Right cardiac atrium (tissue), 5 donors: ENCODE measurements around the gene RILP. TPM values are rescaled to one million over a fixed set of nuclear protein-coding genes. Genes with fewer than 3 reads are reported as not detected.
"Not testable (repeated sequence)": the region's sequence is repeated elsewhere in the genome, so short reads cannot be mapped to it uniquely, and the experiment has no call there.

ENCODE experiments used
- ATAC-seq, 2 donors: fragments of 200-7000 bp; cut with Tn5 transposase; one replicate each; pipeline versions ENCODE4 v1.8.0 to v1.9.1; 2020; ENCODE audit warnings: moderate library complexity in 2 of 2, mild to moderate bottlenecking in 1 of 2
- DNase-seq, 3 donors: peaks; one replicate each; pipeline ENCODE4 v3.0.0-alpha.2; 2020
- H3K27ac ChIP-seq: one replicate; pipeline ENCODE4 v1.5.1; 2013; ENCODE audit warnings: mild to moderate bottlenecking, low read length, control low read depth, moderate library complexity
- H3K27me3 ChIP-seq: one replicate; pipeline ENCODE4 v1.6.1; 2013; ENCODE audit not compliant: control insufficient read depth, insufficient read depth
- H3K4me1 ChIP-seq: one replicate; pipeline ENCODE4 v1.6.1; 2013; ENCODE audit warnings: low read length; ENCODE audit not compliant: control insufficient read depth, insufficient read depth
- H3K4me3 ChIP-seq: one replicate; pipeline ENCODE4 v1.5.1; 2013; ENCODE audit warnings: low read length, control low read depth
- H3K9me3 ChIP-seq: one replicate; pipeline ENCODE4 v1.6.1; 2013; ENCODE audit warnings: low read length; ENCODE audit not compliant: control insufficient read depth
- WGBS: extraction: QIAGEN DNeasy Blood & Tissue Kit; methylation state at CpG from one replicate; pipeline ENCODE4 v1.1.7; 2013; 5-methylcytosine and 5-hydroxymethylcytosine counted together
- intact Hi-C, 4 donors: fragments of 100-400 bp; cut with DNase I; formaldehyde crosslinking; loops; one replicate each; pipeline versions ENCODE4 v1.11.0 to v1.14.0; 2022 to 2023
- long read RNA-seq, 4 donors: library from polyadenylated mRNA; unstranded; transcript quantifications; one replicate each; pipeline ENCODE4 v2.0.0, GENCODE V29; 2020 to 2021
- polyA plus RNA-seq: library from polyadenylated mRNA; stranded (reverse); fragments of 200-250 nt; gene quantifications from one replicate; pipeline ENCODE4 v1.2.3, GENCODE V29; 2013
- total RNA-seq, 4 donors: library from RNA; stranded (reverse); fragmentation: NEBNext Ultra II Directional; extraction: Animal tissue kit (Norgen Biotek cat#: 25700); gene quantifications; one replicate each; pipeline ENCODE4 v1.2.1, GENCODE V29; 2021
- donor health status: healthy with polysubstance abuse.
- donor health status: DM: no; HTN: yes; CAD: no.
- donor health status: DM: no; HTN: no; CAD: no.
- donor health status: DM: no; HTN: yes; CAD: no; lungs with severe emphysema.
- donor health status: DM: yes; HTN: yes; CAD: no.

The RILP gene
- 10 to 100 TPM; 31.0 to 54.4 (median 48.1) TPM for total RNA-seq
- polyA plus RNA-seq, result 75.1 TPM
- long read RNA-seq, donor 1, transcript RILP-201 (8 exons, 1,771 nt), result major isoform, 94 of 175 reads
- long read RNA-seq, donor 1, partial matches to known transcripts, result 28 of 175 reads
- long read RNA-seq, donor 1, other reads (novel, unspliced or antisense), result 49 of 175 reads
- long read RNA-seq, donor 2, transcript RILP-201 (8 exons, 1,771 nt), result major isoform, 44 of 70 reads
- long read RNA-seq, donor 2, partial matches to known transcripts, result 8 of 70 reads
- long read RNA-seq, donor 2, other reads (novel, unspliced or antisense), result 15 of 70 reads
- long read RNA-seq, donor 3, partial matches to known transcripts, result 3 of 6 reads
- long read RNA-seq, donor 3, other reads (novel, unspliced or antisense), result 1 of 6 reads
- long read RNA-seq, donor 4, transcript RILP-201 (8 exons, 1,771 nt), result major isoform, 33 of 66 reads
- long read RNA-seq, donor 4, partial matches to known transcripts, result 10 of 66 reads
- long read RNA-seq, donor 4, other reads (novel, unspliced or antisense), result 17 of 66 reads

- H3K9me3 ChIP-seq, result no peaks in the 10 kb centered on the region
- DNase-seq, result peak; percentile 89 to 92 (median 92)
- peaks cover 5% of the 10 kb centered on the region for H3K4me1 ChIP-seq
- peak; percentile 73 to 80 for ATAC-seq
- peak within 1 kb of the TSS; percentile 94 for H3K27ac ChIP-seq
- intact Hi-C loops, result loop anchor here in 2 of 4 donors (5.0 to 10.0 kb wide), 2 partner anchors 73 to 135 kb away; no protein-coding TSS in a partner anchor
- 12% methylated on average over 23 of the region's 23 CpGs for WGBS
- H3K27me3 ChIP-seq, result no peaks in the 10 kb centered on the region
- H3K4me3 ChIP-seq, result peak within 1 kb of the TSS; percentile 76
These were observed at the start of gene RILP for GRCh38 chr17:1649844-1650501. TSS of gene RILP (minus strand) at chr17:1649866. CDS start at chr17:1649804, 62 bp downstream.

- Histone ChIP-seq H3K27ac (no peak overlapping the region), H3K9me3 (no peaks in the 10 kb centered on the region), H3K4me1 (no peaks in the 10 kb centered on the region), H3K27me3 (no peaks in the 10 kb centered on the region), H3K4me3 (no peak overlapping the region)
- ATAC-seq (peak in 1 of 2 donors; percentile 43), DNase-seq (peak in 1 of 3 donors; percentile 27)
- 54% methylated on average over 5 of the region's 5 CpGs for WGBS
- intact Hi-C loops, result no loop called here
These were observed 48.0 kb upstream of the RILP start for GRCh38 chr17:1697681-1698080.

- H3K4me3 ChIP-seq, result no peak overlapping the region
- no peaks in the 10 kb centered on the region for H3K27me3 ChIP-seq
- H3K9me3 ChIP-seq, result no peaks in the 10 kb centered on the region
- intact Hi-C loops, result no loop called here
- ATAC-seq (no peak), DNase-seq (no peak)
- WGBS, result 85% methylated on average over 8 of the region's 8 CpGs
- H3K27ac ChIP-seq, result no peak overlapping the region
- H3K4me1 ChIP-seq, result no peaks in the 10 kb centered on the region
These were observed 45.7 kb upstream of the RILP start for GRCh38 chr17:1695365-1695764.

GRCh38 chr17:1693339-1693738 is 43.7 kb upstream of the RILP start:
- H3K27me3 ChIP-seq, result no peaks in the 10 kb centered on the region
- H3K27ac ChIP-seq, result no peak overlapping the region
- intact Hi-C loops, result no loop called here
- no peaks in the 10 kb centered on the region for H3K9me3 ChIP-seq
- no peak overlapping the region for H3K4me3 ChIP-seq
- 89% methylated on average over 7 of the region's 7 CpGs for WGBS
- no peaks in the 10 kb centered on the region for H3K4me1 ChIP-seq
- no peak for DNase-seq
- no peak for ATAC-seq

GRCh38 chr17:1690544-1691221 is 41.0 kb upstream of the RILP start:
- WGBS, result 90% methylated on average over 7 of the region's 8 CpGs
- intact Hi-C loops, result no loop called here
- no peak overlapping the region for H3K4me3 ChIP-seq
- DNase-seq, result no peak
- H3K9me3 ChIP-seq, result no peaks in the 10 kb centered on the region
- ATAC-seq, result no peak
- H3K27ac ChIP-seq, result no peak overlapping the region
- no peaks in the 10 kb centered on the region for H3K27me3 ChIP-seq
- no peaks in the 10 kb centered on the region for H3K4me1 ChIP-seq

GRCh38 chr17:1688405-1688804 is 38.7 kb upstream of the RILP start:
- 92% methylated on average over 6 of the region's 6 CpGs for WGBS
- ATAC-seq, H3K4me3 ChIP-seq, DNase-seq, H3K27ac ChIP-seq, H3K4me1 ChIP-seq, H3K9me3 ChIP-seq, H3K27me3 ChIP-seq, intact Hi-C loops: not testable (repeated sequence)

- intact Hi-C loops, result no loop called here
- Histone ChIP-seq H3K4me1 (peaks cover 4% of the 10 kb centered on the region), H3K27ac (no peak overlapping the region), H3K9me3 (no peaks in the 10 kb centered on the region), H3K27me3 (no peaks in the 10 kb centered on the region), H3K4me3 (no peak overlapping the region)
- WGBS, result 89% methylated on average over 7 of the region's 7 CpGs
- ATAC-seq (no peak), DNase-seq (no peak)
These were observed 36.4 kb upstream of the RILP start for GRCh38 chr17:1686086-1686485.

- Histone ChIP-seq H3K27me3 (no peaks in the 10 kb centered on the region), H3K4me1 (peaks cover 4% of the 10 kb centered on the region), H3K27ac (peak within 1 kb of the TSS; percentile 87), H3K9me3 (no peaks in the 10 kb centered on the region), H3K4me3 (peak within 1 kb of the TSS; percentile 93)
- DNase-seq, result peak; percentile 97 to 99 (median 99)
- under 1% methylated on average over 72 of the region's 72 CpGs for WGBS
- ATAC-seq, result peak; percentile 100
- intact Hi-C loops, result no loop called here
These were observed 34.9 kb upstream of the RILP start, which contains the start of gene PRPF8 for GRCh38 chr17:1684378-1685189. TSS of gene PRPF8 (minus strand) at chr17:1684867. CDS start at chr17:1684571, 296 bp downstream.

GRCh38 chr17:1683459-1683858 is 33.8 kb upstream of the RILP start:
- no peaks in the 10 kb centered on the region for H3K9me3 ChIP-seq
- H3K27me3 ChIP-seq, result no peaks in the 10 kb centered on the region
- peak overlapping the region; percentile 1 for H3K27ac ChIP-seq
- 75% methylated on average over 5 of the region's 5 CpGs for WGBS
- ATAC-seq, result no peak
- DNase-seq, result no peak
- peak overlapping the region; percentile 93 for H3K4me3 ChIP-seq
- intact Hi-C loops, result no loop called here
- H3K4me1 ChIP-seq, result peaks cover 4% of the 10 kb centered on the region

GRCh38 chr17:1676401-1676800 is 26.7 kb upstream of the RILP start:
- no peak overlapping the region for H3K27ac ChIP-seq
- no peak overlapping the region for H3K4me3 ChIP-seq
- DNase-seq, result no peak
- 92% methylated on average over 13 of the region's 13 CpGs for WGBS
- no peaks in the 10 kb centered on the region for H3K27me3 ChIP-seq
- H3K9me3 ChIP-seq, result no peaks in the 10 kb centered on the region
- intact Hi-C loops, result loop anchor here in 2 of 4 donors (10.0 kb wide), 1 partner anchor 368 kb away; the partner anchor contains the start of gene OVCA2 (in 2 of the 2)
- H3K4me1 ChIP-seq, result no peaks in the 10 kb centered on the region
- ATAC-seq, result no peak
